IPS-NIHi11 (cell line): ENCODE data around the gene CES5A.
"Not testable (repeated sequence)": the region's sequence is repeated elsewhere in the genome, so short reads cannot be mapped to it uniquely, and the experiment has no call there.

Experiments
- DNase-seq: peaks from one replicate; pipeline ENCODE4 v3.0.0; 2012; ENCODE audit warnings: mixed read lengths, low spot score

CES5A gene

DNA sequence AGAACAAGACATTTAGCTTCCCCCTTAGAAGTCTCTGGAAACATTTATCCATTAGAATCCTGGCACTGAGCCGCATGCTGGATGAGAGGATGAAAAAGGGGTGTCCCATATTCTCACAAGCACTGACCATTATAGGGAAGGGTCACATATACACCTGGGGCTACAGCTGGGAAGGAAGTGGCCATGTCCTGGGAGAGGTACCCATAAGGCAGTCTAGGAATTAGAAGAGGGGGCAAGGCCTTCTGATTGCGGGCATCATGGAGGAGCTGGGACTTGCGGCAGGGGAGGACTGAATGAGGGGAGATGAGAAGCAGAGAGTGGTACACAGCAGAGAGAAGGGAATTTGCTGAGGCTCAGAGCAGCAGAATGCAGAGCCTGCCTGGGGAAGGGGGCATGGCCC is 45.9 kb downstream of the CES5A start:
- DNase-seq: not testable (repeated sequence)

DNA sequence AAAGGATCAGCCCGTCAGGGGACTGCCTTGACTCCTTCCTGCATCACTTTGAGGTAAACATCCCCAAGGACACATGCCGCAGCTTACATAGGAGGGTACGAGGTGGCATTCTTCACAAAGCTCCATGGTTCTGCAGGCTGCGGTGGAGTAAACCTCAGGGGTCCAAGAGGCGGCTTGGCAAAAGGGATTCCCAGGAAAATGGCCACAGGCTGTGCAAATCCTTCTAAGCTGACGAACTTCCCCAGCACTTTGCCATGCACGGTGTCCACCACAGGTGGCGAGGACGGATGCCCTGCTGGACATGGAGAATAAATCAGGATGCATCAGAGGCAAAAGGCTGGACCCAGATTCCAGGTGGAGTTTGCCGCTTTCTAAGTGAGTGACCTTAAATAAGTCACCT is 46.5 kb downstream of the CES5A start:
- no peak for DNase-seq

DNA sequence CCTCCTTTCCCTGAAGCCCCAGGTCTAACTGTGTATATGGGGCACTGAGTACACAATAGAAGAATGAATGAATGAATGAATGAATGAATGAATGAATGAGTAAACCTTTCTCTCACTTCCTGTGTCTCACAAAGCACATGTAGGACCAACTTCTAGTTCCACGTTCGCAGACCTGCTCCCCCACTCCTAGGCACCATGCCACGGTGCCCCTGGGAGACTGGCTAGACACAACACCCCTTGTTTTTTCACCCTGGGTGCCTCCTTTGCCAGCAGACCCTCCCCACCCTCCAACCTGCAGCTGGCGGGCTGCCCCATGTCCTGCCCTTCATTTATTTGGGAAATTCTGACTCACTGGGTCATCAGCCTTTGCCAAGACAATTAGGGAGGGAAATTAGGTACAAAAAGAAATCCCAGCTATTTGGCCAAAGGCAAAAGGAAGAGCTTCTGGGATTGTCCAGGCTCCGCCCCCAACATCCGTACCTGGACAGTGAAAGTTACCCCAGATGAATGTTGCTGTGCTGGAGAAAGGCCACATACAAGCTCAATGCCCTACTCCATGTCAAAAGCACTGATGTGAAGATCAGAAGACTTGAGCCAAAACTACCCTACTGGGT is 50.0 kb downstream of the CES5A start:
- no peak for DNase-seq

DNA sequence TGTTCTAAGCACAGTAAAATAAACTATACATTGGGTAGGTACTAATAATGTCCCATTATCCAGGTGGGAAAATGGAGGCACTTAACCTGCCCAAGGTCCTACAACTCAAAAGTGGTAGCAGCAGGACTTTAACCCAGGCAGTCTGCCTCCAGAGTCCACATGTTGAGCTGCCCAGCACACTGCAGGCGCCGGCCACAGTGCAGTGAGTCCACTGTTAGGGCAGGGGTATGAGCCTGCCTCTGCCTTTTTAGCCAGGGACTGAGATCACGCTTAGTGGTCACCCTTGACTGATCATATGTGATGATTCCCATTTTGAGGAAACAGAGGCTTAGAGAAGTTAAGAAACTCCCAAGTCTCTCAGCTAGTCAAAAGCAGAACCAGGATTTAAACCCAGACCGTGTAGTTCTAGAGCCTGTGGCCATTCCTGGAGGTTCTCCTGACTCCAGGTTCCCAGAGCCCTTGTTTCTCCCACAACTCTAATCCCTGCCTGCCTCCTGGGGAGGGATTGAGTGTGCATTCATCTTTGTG is 50.6 kb downstream of the CES5A start:
- no peak for DNase-seq

DNA sequence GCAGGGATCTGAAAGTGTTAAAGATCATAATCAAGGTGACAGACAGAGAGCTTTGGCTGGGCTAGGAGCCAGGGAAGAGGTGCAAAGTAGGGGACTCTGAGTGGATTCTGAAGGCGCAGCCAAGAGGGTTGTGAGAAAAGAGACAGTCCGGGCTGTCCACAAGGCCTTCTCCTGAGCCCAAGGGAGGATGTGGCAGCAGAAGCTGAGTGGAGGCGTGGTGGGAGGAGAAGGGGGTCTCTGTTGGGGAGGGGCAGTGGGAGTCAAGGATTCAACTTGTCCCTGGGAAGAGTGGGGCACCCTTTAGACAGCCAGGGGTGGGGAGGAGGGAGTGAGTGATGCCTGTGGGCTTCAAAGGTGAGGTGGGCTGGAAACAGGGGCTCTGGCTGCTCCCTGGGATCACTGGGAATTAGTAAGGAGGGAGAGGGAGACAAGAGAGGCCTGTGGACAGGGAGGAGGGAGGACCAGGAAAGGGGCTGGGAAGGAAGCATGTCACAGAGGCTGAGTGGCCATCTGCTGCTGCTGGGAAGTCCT is 52.8 kb downstream of the CES5A start:
- no peak for DNase-seq

- no peak for DNase-seq
Observed at GRCh38 chr16:55821210-55821609, 54.0 kb downstream of the CES5A start.

DNA sequence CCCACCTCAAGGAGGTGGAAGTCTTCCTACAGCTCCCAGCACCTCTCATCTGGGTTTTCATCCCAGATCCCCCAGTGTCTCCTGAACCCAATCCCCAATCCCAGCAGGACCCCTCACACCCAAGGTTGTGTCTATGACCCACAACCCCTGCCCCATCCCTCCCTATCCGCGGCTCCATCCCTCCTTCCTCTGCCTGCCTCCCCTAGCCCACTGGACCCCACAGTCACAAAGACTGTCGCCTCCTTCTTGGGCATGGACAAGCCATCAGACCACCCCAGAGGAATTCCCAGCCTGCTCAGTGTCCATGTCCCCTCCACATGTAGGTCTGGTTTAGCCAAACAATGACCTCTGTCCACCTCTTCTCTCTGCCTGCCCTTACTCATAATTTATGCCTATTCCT is 54.6 kb downstream of the CES5A start:
- no peak for DNase-seq

GRCh38 chr16:55817236-55817912 is 57.8 kb downstream of the CES5A start:
- no peak for DNase-seq

DNA sequence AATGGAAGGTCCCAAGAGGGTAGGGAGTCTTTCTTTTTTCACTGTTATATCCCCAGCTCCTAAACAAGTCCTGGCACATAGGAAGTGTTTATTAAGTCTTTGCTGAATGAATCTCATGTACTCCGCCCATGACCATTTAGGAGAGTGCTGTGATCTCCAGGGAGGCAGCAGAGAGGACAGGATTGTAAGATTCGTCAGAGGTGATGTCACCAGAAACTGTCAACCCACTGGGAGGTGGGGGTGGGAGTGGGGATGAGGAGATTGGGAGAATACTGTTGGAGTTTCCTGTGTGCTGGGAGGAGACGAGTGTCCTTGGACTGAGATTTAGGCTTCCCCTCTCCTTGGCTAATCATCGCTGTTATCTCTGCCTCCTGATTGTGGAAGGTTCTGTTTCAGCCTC is 59.0 kb downstream of the CES5A start:
- not testable (repeated sequence) for DNase-seq

- DNase-seq: no peak
Observed at GRCh38 chr16:55815320-55815719, 59.9 kb downstream of the CES5A start.

DNA sequence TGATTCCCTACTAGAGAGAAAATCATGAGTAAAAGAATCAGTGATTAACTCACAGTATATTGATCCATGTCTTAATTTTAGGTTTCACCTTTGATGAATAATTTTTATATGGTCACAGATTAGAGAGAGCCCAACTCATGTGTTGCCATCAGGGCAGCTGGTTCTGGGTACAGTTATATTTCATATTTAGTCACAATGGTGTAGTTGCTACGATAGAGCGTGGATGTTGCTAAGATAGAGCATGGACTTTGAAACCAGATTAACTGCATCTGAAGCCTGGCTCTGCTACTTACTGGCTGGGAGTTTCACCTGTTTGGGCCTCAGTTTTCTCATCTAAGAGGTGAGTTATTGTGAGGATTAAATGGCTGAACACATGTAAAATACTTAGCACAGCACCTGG is 61.0 kb downstream of the CES5A start:
- DNase-seq: not testable (repeated sequence)

- DNase-seq: not testable (repeated sequence)
Observed at GRCh38 chr16:55813730-55814129, 61.4 kb downstream of the CES5A start.

- no peak for DNase-seq
Observed at GRCh38 chr16:55812951-55813350, 62.2 kb downstream of the CES5A start.

DNA sequence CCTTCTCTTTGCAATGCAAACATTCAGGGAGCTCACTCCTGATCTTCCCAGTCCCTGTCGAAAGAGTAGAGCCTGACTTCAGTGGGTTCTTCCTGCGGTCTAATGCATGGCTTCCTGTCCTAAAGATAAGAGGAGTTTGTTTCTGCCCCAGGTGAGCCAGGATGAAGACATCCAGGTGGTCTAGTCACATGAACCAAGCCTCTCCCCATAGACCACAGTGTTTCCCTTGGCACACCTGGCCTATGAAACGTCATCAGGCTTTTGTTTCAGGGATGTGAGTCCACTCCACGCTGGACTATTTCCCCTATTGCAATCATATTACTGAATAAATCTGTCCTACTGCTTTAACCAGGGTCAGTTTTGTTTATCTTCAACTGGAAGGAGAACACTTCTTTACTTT is 63.4 kb downstream of the CES5A start:
- DNase-seq: no peak

DNA sequence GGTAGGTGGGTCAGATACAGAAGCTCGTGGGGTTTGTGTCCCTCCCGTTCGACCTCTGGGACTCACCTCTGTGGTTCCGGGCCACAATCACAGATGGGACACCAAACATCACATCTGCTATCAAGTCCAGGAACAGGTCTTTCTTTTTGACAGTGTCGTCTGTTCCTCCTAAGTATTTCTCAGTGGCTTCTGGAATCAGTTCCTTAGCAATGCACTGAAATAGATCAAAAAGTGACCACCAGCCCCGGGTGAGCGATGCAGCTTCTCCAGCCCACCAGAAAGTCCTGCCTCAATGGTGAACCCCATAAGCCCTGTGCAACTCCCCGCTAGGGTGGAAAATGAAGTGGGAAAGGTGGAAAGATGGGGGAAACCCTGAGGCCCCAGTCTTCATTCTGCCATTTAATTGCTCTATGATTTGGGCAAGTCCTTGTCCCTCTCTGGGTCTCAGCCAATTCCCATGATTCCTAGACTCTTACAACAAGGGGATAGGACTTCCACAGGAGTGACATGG is 64.7 kb downstream of the CES5A start:
- no peak for DNase-seq

- no peak for DNase-seq
Observed at GRCh38 chr16:55809851-55810250, 65.3 kb downstream of the CES5A start.

GRCh38 chr16:55809386-55809785 is 65.8 kb downstream of the CES5A start:
- DNase-seq: no peak

GRCh38 chr16:55808286-55808685 is 66.9 kb downstream of the CES5A start:
- DNase-seq: not testable (repeated sequence)

DNA sequence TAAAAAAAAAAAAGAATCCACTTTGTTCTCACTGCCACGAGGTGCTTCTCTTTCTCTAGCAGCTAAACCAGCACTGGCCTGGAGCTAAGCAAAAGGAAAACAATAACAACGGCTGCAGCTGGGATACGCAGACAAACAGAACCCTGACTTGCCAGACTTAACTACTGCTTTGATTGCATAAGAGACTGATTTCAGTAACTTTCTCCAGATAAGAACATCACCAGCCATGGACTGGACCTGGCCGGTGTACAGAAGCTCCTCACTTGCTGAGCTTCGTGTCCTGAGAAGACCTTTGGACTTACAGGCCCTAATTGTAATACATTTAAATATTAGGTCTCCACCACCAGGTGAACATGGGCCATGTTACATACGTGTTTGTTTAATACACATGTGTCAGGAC is 70.1 kb downstream of the CES5A start:
- not testable (repeated sequence) for DNase-seq

- not testable (repeated sequence) for DNase-seq
Observed at GRCh38 chr16:55803681-55804080, 71.5 kb downstream of the CES5A start.
